ENCODE data around the gene LMAN2. TPM values are rescaled to one million over a fixed set of nuclear protein-coding genes. Genes with fewer than 3 reads are reported as not detected.

LMAN2 gene
- total RNA-seq, 2 donors from 2014 or later, result 119 to 128 TPM

- Histone ChIP-seq H3K4me1 (ENCODE audit: control insufficient read depth, insufficient read depth, low read length) (no peaks in the 10 kb centered on the region), H3K4me3 (ENCODE audit: low read length) (no peak overlapping the region), H3K27ac (ENCODE audit: low read depth, low read length) (no peak overlapping the region), H3K9me3 (ENCODE audit: control insufficient read depth, low read length) (no peaks in the 10 kb centered on the region), H3K9ac (ENCODE audit: extremely low read depth, low read length, poor library complexity, severe bottlenecking) (no peak overlapping the region), H3K27me3 (ENCODE audit: control insufficient read depth, insufficient read depth, low read length, poor library complexity, severe bottlenecking) (no peaks in the 10 kb centered on the region), H3K36me3 (ENCODE audit: control insufficient read depth, insufficient read depth, low read length) (peaks cover 25% of the 10 kb centered on the region)
- H3K4me1 Mint-ChIP-seq, result peaks cover 9% of the 10 kb centered on the region
- no peaks in the 10 kb centered on the region for H3K27me3 Mint-ChIP-seq (ENCODE audit: insufficient read depth)
- peaks cover 55% of the 10 kb centered on the region for H3K36me3 Mint-ChIP-seq (ENCODE audit: low read depth)
- no peaks in the 10 kb centered on the region for H3K9me3 Mint-ChIP-seq
- WGBS, 2 experiments (ENCODE audit: insufficient coverage in 1 of 2, insufficient read length in 1 of 2), result 88 to 90% methylated on average over 7 to 19 of the region's 19 CpGs
- no peak overlapping the region for H3K4me3 Mint-ChIP-seq
- no peak for TF ChIP-seq CTCF (conservative IDR thresholded peaks at IDR 0.05)
- no peak overlapping the region for H3K27ac Mint-ChIP-seq
- no peak for DNase-seq
Observed at GRCh38 chr5:177328545-177329231, 22.8 kb downstream of the LMAN2 start.

- no peaks in the 10 kb centered on the region for H3K9me3 ChIP-seq (ENCODE audit: control insufficient read depth, low read length)
- H3K4me1 Mint-ChIP-seq, result peaks cover 9% of the 10 kb centered on the region
- H3K27ac Mint-ChIP-seq, result peak overlapping the region; percentile 44
- H3K36me3 ChIP-seq (ENCODE audit: control insufficient read depth, insufficient read depth, low read length), result peaks cover 19% of the 10 kb centered on the region
- H3K4me1 ChIP-seq (ENCODE audit: control insufficient read depth, insufficient read depth, low read length), result no peaks in the 10 kb centered on the region
- no peaks in the 10 kb centered on the region for H3K9me3 Mint-ChIP-seq
- peaks cover 49% of the 10 kb centered on the region for H3K36me3 Mint-ChIP-seq (ENCODE audit: low read depth)
- no peak for TF ChIP-seq CTCF (conservative IDR thresholded peaks at IDR 0.05)
- no peak overlapping the region for H3K27ac ChIP-seq (ENCODE audit: low read depth, low read length)
- no peak for DNase-seq
- H3K27me3 ChIP-seq (ENCODE audit: control insufficient read depth, insufficient read depth, low read length, poor library complexity, severe bottlenecking), result no peaks in the 10 kb centered on the region
- no peak overlapping the region for H3K4me3 Mint-ChIP-seq
- WGBS, 2 experiments (ENCODE audit: insufficient coverage in 1 of 2, insufficient read length in 1 of 2), result 94 to 95% methylated on average over 24 to 28 of the region's 28 CpGs
- H3K4me3 ChIP-seq (ENCODE audit: low read length), result no peak overlapping the region
- no peaks in the 10 kb centered on the region for H3K27me3 Mint-ChIP-seq (ENCODE audit: insufficient read depth)
- H3K9ac ChIP-seq (ENCODE audit: extremely low read depth, low read length, poor library complexity, severe bottlenecking), result no peak overlapping the region
Observed at GRCh38 chr5:177327539-177328522, 23.6 kb downstream of the LMAN2 start.

GRCh38 chr5:177325868-177326381, 25.5 kb downstream of the LMAN2 start:
- peaks cover 16% of the 10 kb centered on the region for H3K36me3 ChIP-seq (ENCODE audit: control insufficient read depth, insufficient read depth, low read length)
- Mint-ChIP-seq H3K4me1 (peaks cover 9% of the 10 kb centered on the region), H3K4me3 (no peak overlapping the region), H3K27me3 (ENCODE audit: insufficient read depth) (no peaks in the 10 kb centered on the region), H3K9me3 (no peaks in the 10 kb centered on the region), H3K27ac (peak overlapping the region; percentile 85), H3K36me3 (ENCODE audit: low read depth) (peaks cover 41% of the 10 kb centered on the region)
- no peak for TF ChIP-seq CTCF (conservative IDR thresholded peaks at IDR 0.05)
- WGBS, 2 experiments (ENCODE audit: insufficient coverage in 1 of 2, insufficient read length in 1 of 2), result 39 to 43% methylated on average over 1 of the region's 1 CpG
- DNase-seq, result no peak
- peak overlapping the region; percentile 45 for H3K27ac ChIP-seq (ENCODE audit: low read depth, low read length)
- H3K27me3 ChIP-seq (ENCODE audit: control insufficient read depth, insufficient read depth, low read length, poor library complexity, severe bottlenecking), result no peaks in the 10 kb centered on the region
- H3K9ac ChIP-seq (ENCODE audit: extremely low read depth, low read length, poor library complexity, severe bottlenecking), result peak overlapping the region; percentile 51
- no peaks in the 10 kb centered on the region for H3K4me1 ChIP-seq (ENCODE audit: control insufficient read depth, insufficient read depth, low read length)
- no peak overlapping the region for H3K4me3 ChIP-seq (ENCODE audit: low read length)
- H3K9me3 ChIP-seq (ENCODE audit: control insufficient read depth, low read length), result no peaks in the 10 kb centered on the region

All from endodermal cell (in vitro differentiated cells).